ENCODE data around the gene RPL15. TPM values are rescaled to one million over a fixed set of nuclear protein-coding genes. Genes with fewer than 3 reads are reported as not detected.
"Not testable (repeated sequence)": the region's sequence is repeated elsewhere in the genome, so short reads cannot be mapped to it uniquely, and the experiment has no call there.

RPL15 gene
- total and polyA plus RNA-seq, 7 donors: 1,530 to 5,073 (median 3,091) TPM

DNA sequence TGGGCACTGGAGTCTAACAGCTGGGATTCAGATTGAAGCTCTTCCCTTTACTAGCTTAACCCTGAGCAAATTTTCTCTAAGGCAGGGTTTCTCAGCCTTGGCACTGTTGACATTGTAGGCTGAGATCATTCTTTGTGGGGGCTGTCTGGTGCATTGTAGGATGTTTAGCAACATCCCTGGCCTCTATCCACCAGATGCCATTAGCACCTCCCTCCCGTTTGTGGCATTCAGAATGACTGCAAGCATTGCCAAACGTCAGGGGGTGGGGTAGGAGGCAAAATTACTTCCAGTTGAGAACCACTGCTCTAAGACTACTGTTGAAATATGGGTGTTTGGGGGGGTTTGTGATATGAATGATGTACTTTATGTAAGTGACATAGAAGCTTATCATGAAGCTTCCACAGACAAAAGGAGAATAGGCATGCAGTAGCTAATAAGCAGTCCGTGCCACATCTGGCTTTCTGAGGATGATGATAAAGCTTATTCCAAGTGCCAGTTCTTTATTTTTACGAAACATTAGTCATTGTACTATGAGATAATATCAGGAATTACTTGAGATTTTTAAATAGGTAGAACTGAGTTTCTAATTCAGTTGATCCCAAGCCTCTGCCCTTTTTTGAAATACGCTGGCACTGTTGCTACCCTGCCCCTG, 39.5 kb upstream of the RPL15 start:
- Histone ChIP-seq H3K4me1 (peaks cover 0 to 50% (median 37%) of the 10 kb centered on the region in 4 donors), H3K27me3 (no peaks in the 10 kb centered on the region), H3K9me3 (no peaks in the 10 kb centered on the region), H3K36me3 (peaks cover 0 to 10% (median 0%) of the 10 kb centered on the region in 4 donors), H3K4me3 (no peak overlapping the region), H3K27ac (no peak overlapping the region)
- no peak for DNase-seq
- intact Hi-C loops (cut with DNase I): no loop called here
- WGBS, 2 donors: 76 to 78% methylated on average over 5 of the region's 5 CpGs
- TF ChIP-seq EP300 (IDR thresholded peaks at IDR 0.05) (no peak), CTCF (IDR thresholded peaks at IDR 0.05) (no peak), POLR2A (IDR thresholded peaks at IDR 0.05) (no peak), POLR2AphosphoS5 (IDR thresholded peaks at IDR 0.05) (no peak)

DNA sequence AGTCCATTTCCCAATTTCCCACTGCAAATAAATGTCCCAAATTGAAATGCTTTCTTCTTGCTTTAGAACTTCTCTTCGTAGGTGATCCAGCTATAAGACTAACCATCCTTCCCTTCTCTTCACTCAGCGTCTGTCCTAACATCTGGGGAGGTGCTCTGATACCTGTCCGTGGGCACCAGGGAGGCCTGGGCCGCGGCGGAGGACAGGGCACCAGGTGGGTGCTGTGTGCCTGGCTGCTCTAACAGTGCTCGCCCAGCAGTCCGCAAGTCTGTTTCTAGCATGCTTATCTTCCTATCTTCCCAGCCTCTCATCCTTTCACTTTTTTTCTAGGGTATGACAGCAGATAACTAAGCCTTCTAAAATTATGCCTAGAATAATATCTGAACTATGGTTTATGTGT, 37.4 kb upstream of the RPL15 start:
- WGBS, 2 donors: 89 to 97% methylated on average over 8 of the region's 8 CpGs
- no peaks in the 10 kb centered on the region for H3K9me3 ChIP-seq
- no peak for TF ChIP-seq CTCF (IDR thresholded peaks at IDR 0.05)
- TF ChIP-seq POLR2A (IDR thresholded peaks at IDR 0.05): no peak
- TF ChIP-seq POLR2AphosphoS5 (IDR thresholded peaks at IDR 0.05): no peak
- TF ChIP-seq EP300 (IDR thresholded peaks at IDR 0.05): no peak
- DNase-seq: no peak
- H3K4me3 ChIP-seq: no peak overlapping the region
- intact Hi-C loops (cut with DNase I): no loop called here
- peaks cover 0 to 39% (median 32%) of the 10 kb centered on the region in 4 donors for H3K4me1 ChIP-seq
- H3K27me3 ChIP-seq: no peaks in the 10 kb centered on the region
- peaks cover 0 to 11% (median 0%) of the 10 kb centered on the region in 4 donors for H3K36me3 ChIP-seq
- no peak overlapping the region for H3K27ac ChIP-seq

DNA sequence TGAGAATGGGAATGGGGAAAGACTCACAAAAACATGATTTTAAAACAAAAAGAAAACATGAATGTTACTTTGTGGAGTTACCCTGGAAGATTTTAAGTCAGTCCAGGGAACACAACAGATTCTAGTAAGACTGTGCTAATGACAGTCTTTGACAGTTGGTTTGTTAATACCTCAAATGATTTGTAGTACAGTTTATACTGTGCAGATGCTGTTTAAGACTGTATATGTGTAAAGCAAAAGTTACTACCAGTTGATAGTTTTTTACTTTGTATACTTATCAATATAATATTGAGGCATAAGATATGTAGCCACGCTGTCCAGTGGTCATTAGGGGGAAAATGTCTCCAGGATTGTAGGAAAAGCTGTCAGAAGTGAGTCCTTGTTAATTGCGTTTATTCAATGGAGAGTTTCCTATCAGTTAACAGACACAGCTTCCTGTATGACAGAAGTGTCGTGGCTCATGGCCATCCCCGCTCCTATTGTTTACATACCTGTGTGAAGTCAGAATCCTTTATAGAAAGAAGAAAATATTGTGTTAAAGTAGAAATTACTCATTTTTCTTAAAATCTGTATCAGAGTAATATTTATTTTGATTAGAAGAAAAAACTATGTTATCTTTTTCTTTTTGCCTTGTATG, 36.1 kb upstream of the RPL15 start:
- no peak for TF ChIP-seq POLR2AphosphoS5 (IDR thresholded peaks at IDR 0.05)
- no peak for TF ChIP-seq EP300 (IDR thresholded peaks at IDR 0.05)
- TF ChIP-seq POLR2A (IDR thresholded peaks at IDR 0.05): no peak
- TF ChIP-seq CTCF (IDR thresholded peaks at IDR 0.05): no peak
- WGBS, 2 donors: 39 to 43% methylated on average over 4 of the region's 4 CpGs
- H3K4me1 ChIP-seq: peaks cover 0 to 32% (median 25%) of the 10 kb centered on the region in 4 donors
- no peaks in the 10 kb centered on the region for H3K27me3 ChIP-seq
- no peak overlapping the region for H3K27ac ChIP-seq
- DNase-seq: no peak
- intact Hi-C loops (cut with DNase I): no loop called here
- H3K4me3 ChIP-seq: no peak overlapping the region
- no peaks in the 10 kb centered on the region for H3K9me3 ChIP-seq
- H3K36me3 ChIP-seq: peaks cover 0 to 11% (median 0%) of the 10 kb centered on the region in 4 donors

- 74 to 93% methylated on average over 4 of the region's 4 CpGs for WGBS, 2 donors
- DNase-seq; H3K27ac ChIP-seq; H3K4me3 ChIP-seq; H3K27me3 ChIP-seq; H3K9me3 ChIP-seq; intact Hi-C loops (cut with DNase I): not testable (repeated sequence)
- peaks cover 0 to 11% (median 0%) of the 10 kb centered on the region in 4 donors for H3K36me3 ChIP-seq
- peaks cover 0 to 31% (median 17%) of the 10 kb centered on the region in 4 donors for H3K4me1 ChIP-seq
These were observed 34.9 kb upstream of the RPL15 start for GRCh38 chr3:23881993-23882392.

DNA sequence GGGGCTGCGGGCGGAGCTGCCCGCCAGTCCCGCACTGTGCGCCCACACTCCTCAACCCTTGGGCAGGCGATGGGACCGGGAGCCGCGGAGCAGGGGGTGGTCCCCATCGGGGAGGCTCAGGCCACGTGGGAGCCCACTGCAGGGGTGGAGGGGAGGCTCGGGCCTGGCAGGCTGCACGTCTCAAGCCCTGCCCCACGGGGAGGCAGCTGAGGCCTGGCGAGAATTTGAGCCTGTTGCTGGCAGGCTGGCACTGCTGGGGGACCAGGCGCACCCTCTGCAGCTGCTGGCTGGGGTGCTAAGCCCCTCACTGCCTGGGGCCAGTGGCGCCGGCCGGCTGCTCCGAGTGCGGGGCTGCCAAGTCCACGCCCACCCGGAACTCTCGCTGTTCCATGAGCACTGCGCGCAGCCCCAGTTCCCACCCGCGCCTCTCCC, 34.4 kb upstream of the RPL15 start:
- WGBS, 2 donors: 97 to 98% methylated on average over 28 of the region's 28 CpGs
- Histone ChIP-seq H3K4me1 (peaks cover 0 to 28% (median 12%) of the 10 kb centered on the region in 4 donors), H3K9me3 (no peaks in the 10 kb centered on the region), H3K36me3 (peaks cover 0 to 11% (median 0%) of the 10 kb centered on the region in 4 donors), H3K27ac (no peak overlapping the region), H3K27me3 (no peaks in the 10 kb centered on the region), H3K4me3 (no peak overlapping the region)
- no peak for DNase-seq
- intact Hi-C loops (cut with DNase I): no loop called here
- no peak for TF ChIP-seq POLR2A (IDR thresholded peaks at IDR 0.05)
- TF ChIP-seq CTCF (IDR thresholded peaks at IDR 0.05): no peak
- TF ChIP-seq POLR2AphosphoS5 (IDR thresholded peaks at IDR 0.05): no peak
- no peak for TF ChIP-seq EP300 (IDR thresholded peaks at IDR 0.05)

Measured in sigmoid colon (tissue), 7 donors.